ENCODE data around the gene PTCH1. TPM values are rescaled to one million over a fixed set of nuclear protein-coding genes. Genes with fewer than 3 reads are reported as not detected.

Gene PTCH1
- total RNA-seq, 1 donor from 2014 or later, result 14.2 TPM

DNA sequence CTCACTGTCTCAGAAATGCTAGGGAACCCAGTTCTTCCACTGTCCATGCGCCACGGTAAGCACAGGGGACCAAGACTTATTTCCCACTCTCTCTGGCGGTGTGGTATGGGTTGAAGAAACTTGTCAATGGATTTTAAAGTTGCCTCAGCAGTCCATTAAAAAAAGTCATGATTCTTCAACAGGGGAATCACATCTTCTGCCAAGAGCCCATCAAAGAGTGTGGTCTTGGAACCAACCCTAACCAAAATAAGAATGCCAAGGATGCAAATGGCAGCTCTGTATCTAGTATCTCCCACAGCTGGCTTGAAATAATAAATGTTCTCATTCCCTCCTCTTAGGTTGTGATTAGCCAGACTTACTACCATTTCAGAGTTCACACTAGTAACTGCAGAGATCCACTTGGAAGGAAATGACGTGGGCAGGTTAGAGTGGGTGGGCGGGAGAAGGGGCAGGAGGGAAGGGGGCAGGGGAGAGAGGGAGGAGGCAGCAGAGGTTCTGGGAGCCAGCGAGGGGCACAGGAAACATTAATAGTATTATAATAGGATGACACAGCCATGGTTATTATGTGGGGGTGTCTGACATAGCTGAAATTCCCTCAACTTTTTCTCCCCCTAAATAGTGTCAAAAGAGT, 17.6 kb downstream of the PTCH1 start:
- Histone ChIP-seq H3K27ac (no peak overlapping the region), H3K4me1 (peaks cover 60% of the 10 kb centered on the region), H3K9me3 (no peaks in the 10 kb centered on the region)

DNA sequence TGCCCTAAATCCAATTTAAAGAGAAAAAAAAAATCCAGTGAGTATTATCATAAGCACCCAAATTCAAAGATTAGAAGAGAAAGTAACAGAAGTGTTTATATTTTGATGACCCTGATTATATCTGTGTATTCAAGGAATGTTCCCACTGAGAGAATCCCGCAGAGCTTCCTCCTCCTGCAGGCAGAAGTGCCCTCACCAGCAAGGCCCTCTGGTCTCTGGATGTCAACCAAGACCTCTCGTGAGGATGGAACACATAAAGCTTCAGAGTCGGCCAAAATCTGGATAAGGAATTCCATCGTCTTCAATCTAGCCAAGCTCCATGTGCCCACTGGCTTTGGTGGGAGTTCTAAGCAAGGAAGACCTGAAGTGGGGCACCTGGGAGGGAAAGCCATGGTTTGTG, 18.1 kb downstream of the PTCH1 start:
- Histone ChIP-seq H3K4me1 (peaks cover 62% of the 10 kb centered on the region), H3K27me3 (no peaks in the 10 kb centered on the region), H3K4me3 (no peak overlapping the region), H3K36me3 (no peaks in the 10 kb centered on the region), H3K9me3 (no peaks in the 10 kb centered on the region), H3K27ac (no peak overlapping the region)
- DNase-seq (ENCODE audit: extremely low spot score in 2 of 2), result no peak
- TF ChIP-seq POLR2AphosphoS5 (IDR thresholded peaks at IDR 0.05; ENCODE audit: insufficient read depth in 1 of 2, low read depth in 1 of 2), result no peak
- TF ChIP-seq POLR2A (IDR thresholded peaks at IDR 0.05), result no peak
- TF ChIP-seq, protein P1, sequence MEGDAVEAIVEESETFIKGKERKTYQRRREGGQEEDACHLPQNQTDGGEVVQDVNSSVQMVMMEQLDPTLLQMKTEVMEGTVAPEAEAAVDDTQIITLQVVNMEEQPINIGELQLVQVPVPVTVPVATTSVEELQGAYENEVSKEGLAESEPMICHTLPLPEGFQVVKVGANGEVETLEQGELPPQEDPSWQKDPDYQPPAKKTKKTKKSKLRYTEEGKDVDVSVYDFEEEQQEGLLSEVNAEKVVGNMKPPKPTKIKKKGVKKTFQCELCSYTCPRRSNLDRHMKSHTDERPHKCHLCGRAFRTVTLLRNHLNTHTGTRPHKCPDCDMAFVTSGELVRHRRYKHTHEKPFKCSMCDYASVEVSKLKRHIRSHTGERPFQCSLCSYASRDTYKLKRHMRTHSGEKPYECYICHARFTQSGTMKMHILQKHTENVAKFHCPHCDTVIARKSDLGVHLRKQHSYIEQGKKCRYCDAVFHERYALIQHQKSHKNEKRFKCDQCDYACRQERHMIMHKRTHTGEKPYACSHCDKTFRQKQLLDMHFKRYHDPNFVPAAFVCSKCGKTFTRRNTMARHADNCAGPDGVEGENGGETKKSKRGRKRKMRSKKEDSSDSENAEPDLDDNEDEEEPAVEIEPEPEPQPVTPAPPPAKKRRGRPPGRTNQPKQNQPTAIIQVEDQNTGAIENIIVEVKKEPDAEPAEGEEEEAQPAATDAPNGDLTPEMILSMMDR (IDR thresholded peaks at IDR 0.05), result no peak
- intact Hi-C loops (cut with DNase I), result no loop called here

More for the DNA sequence above, 17.6 kb downstream of the PTCH1 start:
- no peaks in the 10 kb centered on the region for H3K36me3 ChIP-seq
- intact Hi-C loops (cut with DNase I), result no loop called here
- H3K27me3 ChIP-seq, result no peaks in the 10 kb centered on the region
- H3K4me3 ChIP-seq, result no peak overlapping the region
- TF ChIP-seq POLR2AphosphoS5 (IDR thresholded peaks at IDR 0.05; ENCODE audit: insufficient read depth in 1 of 2, low read depth in 1 of 2) (no peak), POLR2A (IDR thresholded peaks at IDR 0.05) (no peak)
- TF ChIP-seq, protein P1 (IDR thresholded peaks at IDR 0.05), result no peak
- no peak for DNase-seq (ENCODE audit: extremely low spot score in 2 of 2)

DNA sequence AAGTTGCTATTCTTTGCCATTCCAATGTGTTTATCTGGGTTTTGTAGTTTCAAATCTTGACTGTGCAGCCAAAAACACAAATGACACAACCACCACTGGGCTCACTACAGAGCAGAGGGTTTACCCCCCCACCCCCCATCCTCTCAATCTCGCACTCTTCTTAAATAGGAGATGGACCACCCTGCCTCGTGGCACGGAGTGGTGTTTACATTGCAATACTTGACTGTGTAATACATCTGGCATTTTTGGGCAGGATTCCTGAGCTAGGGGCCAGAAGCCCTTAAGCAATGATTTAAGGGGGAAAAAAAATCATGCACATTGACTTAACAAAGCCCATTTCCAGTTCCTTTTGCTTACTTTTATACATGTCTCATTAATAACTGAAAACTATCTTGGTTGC, 19.0 kb downstream of the PTCH1 start:
- Histone ChIP-seq H3K4me3 (no peak overlapping the region), H3K27me3 (no peaks in the 10 kb centered on the region), H3K9me3 (no peaks in the 10 kb centered on the region), H3K4me1 (peaks cover 64% of the 10 kb centered on the region), H3K27ac (no peak overlapping the region), H3K36me3 (no peaks in the 10 kb centered on the region)
- DNase-seq (ENCODE audit: extremely low spot score in 2 of 2), result no peak
- intact Hi-C loops (cut with DNase I), result no loop called here
- TF ChIP-seq POLR2A (IDR thresholded peaks at IDR 0.05), result no peak
- no peak for TF ChIP-seq POLR2AphosphoS5 (IDR thresholded peaks at IDR 0.05; ENCODE audit: insufficient read depth in 1 of 2, low read depth in 1 of 2)
- TF ChIP-seq, protein P1 (IDR thresholded peaks at IDR 0.05), result no peak

DNA sequence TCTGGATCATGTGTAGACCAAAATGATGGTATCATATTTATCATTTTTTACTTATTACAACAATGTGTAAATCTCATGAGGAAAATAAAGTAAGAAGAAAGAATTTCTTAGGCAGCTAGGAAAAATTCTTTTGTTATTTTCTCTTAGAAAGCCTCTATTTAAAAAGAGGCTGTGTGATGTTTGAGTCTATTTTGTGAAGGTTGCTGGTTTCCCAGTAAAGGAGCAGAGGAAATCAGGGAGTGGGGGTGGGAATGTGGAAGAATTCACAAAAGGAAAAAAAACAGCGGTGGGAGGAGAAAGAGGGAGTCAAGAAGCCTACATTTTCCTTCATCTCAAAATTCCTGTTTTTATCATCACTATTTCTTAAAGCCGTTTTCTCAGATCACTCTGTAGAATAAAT, 20.1 kb downstream of the PTCH1 start:
- Histone ChIP-seq H3K4me3 (no peak overlapping the region), H3K27ac (no peak overlapping the region), H3K27me3 (no peaks in the 10 kb centered on the region), H3K9me3 (no peaks in the 10 kb centered on the region), H3K36me3 (no peaks in the 10 kb centered on the region), H3K4me1 (peaks cover 57% of the 10 kb centered on the region)
- DNase-seq (ENCODE audit: extremely low spot score in 2 of 2), result no peak
- TF ChIP-seq POLR2A (IDR thresholded peaks at IDR 0.05) (no peak), POLR2AphosphoS5 (IDR thresholded peaks at IDR 0.05; ENCODE audit: insufficient read depth in 1 of 2, low read depth in 1 of 2) (no peak)
- TF ChIP-seq, protein P1 (IDR thresholded peaks at IDR 0.05), result no peak
- intact Hi-C loops (cut with DNase I), result no loop called here

DNA sequence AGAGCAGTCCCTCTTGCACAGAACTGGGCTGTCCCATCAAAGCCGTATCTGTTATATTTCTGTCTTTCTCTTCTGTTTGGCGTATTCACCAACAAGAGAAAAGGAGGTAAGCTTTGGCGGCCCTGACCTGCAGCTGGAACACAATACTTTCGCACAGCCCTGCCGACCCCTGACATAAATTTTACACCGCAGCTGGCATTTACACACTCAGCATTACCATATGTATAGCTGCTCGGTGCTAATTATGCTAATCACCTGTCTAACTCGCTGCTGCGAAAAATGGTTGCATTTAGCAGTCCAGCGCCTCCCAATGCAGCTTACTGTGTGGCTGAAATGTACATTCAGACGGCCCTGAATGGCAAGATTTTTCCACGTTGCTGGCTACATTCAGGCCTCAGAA, 20.8 kb downstream of the PTCH1 start:
- no peak for DNase-seq (ENCODE audit: extremely low spot score in 2 of 2)
- Histone ChIP-seq H3K9me3 (no peaks in the 10 kb centered on the region), H3K27ac (no peak overlapping the region), H3K4me1 (peaks cover 52% of the 10 kb centered on the region), H3K27me3 (no peaks in the 10 kb centered on the region), H3K36me3 (no peaks in the 10 kb centered on the region), H3K4me3 (no peak overlapping the region)
- TF ChIP-seq POLR2A (IDR thresholded peaks at IDR 0.05) (no peak), POLR2AphosphoS5 (IDR thresholded peaks at IDR 0.05; ENCODE audit: insufficient read depth in 1 of 2, low read depth in 1 of 2) (no peak)
- TF ChIP-seq, protein P1 (IDR thresholded peaks at IDR 0.05), result no peak
- intact Hi-C loops (cut with DNase I), result no loop called here
